ENCODE data around the gene LPP.
A peak's percentile ranks its signal among the peaks of the same experiment; 100 is the strongest.

LPP gene

DNA sequence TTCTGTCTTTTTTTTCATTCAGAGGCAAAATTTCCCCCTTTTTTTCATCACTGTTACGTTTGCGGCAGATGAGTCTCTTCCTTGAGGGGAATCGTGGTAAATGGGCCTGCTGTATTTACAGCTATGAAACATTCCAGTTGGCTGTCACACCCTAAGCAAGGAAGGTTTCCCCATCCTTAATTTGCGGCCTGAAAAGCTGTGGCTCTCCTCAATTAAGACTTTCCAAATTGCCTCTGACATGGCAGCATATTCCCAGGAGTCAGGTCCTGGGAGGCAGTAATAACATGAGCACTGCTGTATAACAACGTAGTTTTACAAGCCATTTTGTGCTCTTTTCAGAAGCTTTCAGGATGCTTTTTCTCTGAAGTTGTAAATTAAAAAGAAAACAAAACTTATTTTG, 420.9 kb downstream of the LPP start:
- H3K36me3 Mint-ChIP-seq: peaks cover 6% of the 10 kb centered on the region
- no peak overlapping the region for H3K27ac Mint-ChIP-seq
- H3K4me1 Mint-ChIP-seq (ENCODE audit: low read depth): no peaks in the 10 kb centered on the region
- H3K9me3 Mint-ChIP-seq (ENCODE audit: low read depth): no peaks in the 10 kb centered on the region
- no peaks in the 10 kb centered on the region for H3K27me3 Mint-ChIP-seq
- H3K4me3 Mint-ChIP-seq: no peak overlapping the region

DNA sequence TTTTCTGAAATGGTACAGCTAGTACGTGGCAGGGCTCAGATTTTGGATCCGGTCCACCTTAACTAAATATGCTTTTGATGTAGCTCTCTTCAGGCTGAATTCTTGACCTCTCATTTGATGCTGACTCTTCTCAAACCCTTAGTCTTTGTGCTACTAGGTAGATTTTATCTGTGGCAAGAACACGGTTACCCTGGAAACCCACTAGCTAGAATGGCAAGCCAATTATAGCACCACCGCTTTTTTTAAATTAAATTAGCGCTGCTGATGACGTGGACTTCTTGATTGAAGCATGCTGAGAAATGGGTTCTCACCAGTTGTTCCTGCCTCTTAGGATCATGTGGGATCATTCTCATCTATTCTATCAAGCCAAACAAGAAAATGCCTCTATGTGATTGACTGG, 421.5 kb downstream of the LPP start:
- H3K9me3 Mint-ChIP-seq (ENCODE audit: low read depth): no peaks in the 10 kb centered on the region
- peaks cover 6% of the 10 kb centered on the region for H3K36me3 Mint-ChIP-seq
- H3K4me1 Mint-ChIP-seq (ENCODE audit: low read depth): peaks cover 3% of the 10 kb centered on the region
- H3K27ac Mint-ChIP-seq: no peak overlapping the region
- H3K27me3 Mint-ChIP-seq: no peaks in the 10 kb centered on the region
- no peak overlapping the region for H3K4me3 Mint-ChIP-seq

DNA sequence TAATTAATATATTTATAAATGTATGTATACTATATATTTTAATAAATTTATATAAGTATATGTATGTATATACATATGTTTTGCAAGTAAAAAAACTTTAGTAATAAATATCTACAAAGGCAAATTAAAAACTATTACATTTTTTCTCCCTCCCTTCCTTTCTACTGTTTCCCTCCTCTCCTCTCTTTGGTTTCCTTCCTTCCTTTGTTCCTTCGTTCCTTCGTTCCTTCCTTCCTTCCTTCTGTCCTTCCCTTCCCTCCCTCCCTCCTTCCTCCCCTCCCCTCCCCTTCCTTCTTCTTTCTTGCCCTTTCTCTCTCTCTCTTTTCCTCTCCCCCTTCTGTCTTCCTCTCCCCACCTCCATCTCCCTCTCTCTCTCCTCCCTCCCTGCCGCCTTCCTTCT, 423.6 kb downstream of the LPP start:
- peaks cover 6% of the 10 kb centered on the region for H3K36me3 Mint-ChIP-seq
- no peaks in the 10 kb centered on the region for H3K27me3 Mint-ChIP-seq
- no peak overlapping the region for H3K27ac Mint-ChIP-seq
- no peaks in the 10 kb centered on the region for H3K9me3 Mint-ChIP-seq (ENCODE audit: low read depth)
- H3K4me3 Mint-ChIP-seq: no peak overlapping the region
- peaks cover 4% of the 10 kb centered on the region for H3K4me1 Mint-ChIP-seq (ENCODE audit: low read depth)

DNA sequence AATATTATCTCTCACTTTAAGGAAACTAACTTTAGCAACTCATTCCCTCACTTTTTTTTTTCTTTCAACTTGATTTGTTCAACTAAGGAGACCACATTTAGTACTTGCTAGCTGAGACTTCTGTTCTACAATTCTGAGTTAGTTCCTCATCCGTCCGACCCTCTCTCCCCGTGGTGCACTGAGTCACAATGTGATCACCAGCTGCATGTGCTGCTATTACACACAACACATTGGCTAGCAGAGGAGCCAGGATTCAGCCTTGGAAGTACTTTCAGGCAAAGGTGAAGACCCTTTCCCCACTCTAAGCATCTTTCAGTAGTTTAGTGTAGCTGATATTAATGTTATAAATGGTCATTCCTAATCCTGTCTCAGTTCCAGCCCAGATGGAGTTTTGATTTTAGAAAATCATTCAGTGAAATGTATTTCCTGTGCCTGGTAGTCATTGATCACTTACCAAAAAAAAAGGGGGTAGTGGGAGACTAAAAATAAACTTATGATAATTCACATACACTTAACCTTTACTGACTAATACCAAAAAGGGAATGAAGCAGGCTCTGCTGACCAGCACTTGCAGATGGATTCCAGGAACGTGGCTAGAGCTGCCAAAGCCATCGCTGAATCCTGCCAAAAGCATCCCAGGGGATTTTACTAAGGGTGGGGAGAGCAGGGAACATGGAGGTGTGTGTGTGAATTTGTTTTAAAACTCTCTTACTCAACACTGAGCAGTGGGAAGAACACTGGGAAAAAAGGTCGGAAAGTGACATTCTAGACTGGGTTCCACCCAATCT, 424.8 kb downstream of the LPP start:
- H3K27me3 Mint-ChIP-seq: no peaks in the 10 kb centered on the region
- H3K9me3 Mint-ChIP-seq (ENCODE audit: low read depth): no peaks in the 10 kb centered on the region
- peaks cover 6% of the 10 kb centered on the region for H3K36me3 Mint-ChIP-seq
- peaks cover 4% of the 10 kb centered on the region for H3K4me1 Mint-ChIP-seq (ENCODE audit: low read depth)
- peak overlapping the region; percentile 4 for H3K27ac Mint-ChIP-seq
- no peak overlapping the region for H3K4me3 Mint-ChIP-seq

GRCh38 chr3:188580223-188580622, 426.3 kb downstream of the LPP start:
- H3K4me3 Mint-ChIP-seq: no peak overlapping the region
- peaks cover 11% of the 10 kb centered on the region for H3K4me1 Mint-ChIP-seq (ENCODE audit: low read depth)
- no peaks in the 10 kb centered on the region for H3K27me3 Mint-ChIP-seq

GRCh38 chr3:188580659-188581058, 426.7 kb downstream of the LPP start:
- peak overlapping the region; percentile 43 for H3K27ac Mint-ChIP-seq
- H3K9me3 Mint-ChIP-seq (ENCODE audit: low read depth): no peaks in the 10 kb centered on the region
- no peak overlapping the region for H3K4me3 Mint-ChIP-seq

More at GRCh38 chr3:188580223-188580622, 426.3 kb downstream of the LPP start:
- Mint-ChIP-seq H3K27ac (no peak overlapping the region), H3K9me3 (ENCODE audit: low read depth) (no peaks in the 10 kb centered on the region), H3K36me3 (peaks cover 6% of the 10 kb centered on the region)

DNA sequence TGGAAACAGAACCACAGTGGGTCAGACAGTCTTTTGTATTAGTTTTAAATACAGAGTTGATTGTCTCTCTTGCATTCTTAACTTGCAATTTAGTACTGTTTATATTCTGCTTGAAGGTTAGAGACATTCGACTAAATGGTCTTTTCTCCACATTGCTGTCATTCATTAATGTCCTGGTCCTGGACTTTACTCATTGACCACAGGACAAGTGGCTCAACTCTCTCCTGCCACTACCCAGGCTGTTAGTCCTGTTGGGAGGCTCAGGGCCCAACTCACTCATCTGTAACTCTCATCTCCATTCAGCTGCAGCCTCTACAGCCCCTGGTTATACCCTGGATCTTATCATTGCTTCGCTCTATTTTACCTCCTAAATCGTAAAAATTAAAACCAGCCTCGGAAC, 427.4 kb downstream of the LPP start:
- H3K9me3 Mint-ChIP-seq (ENCODE audit: low read depth): no peaks in the 10 kb centered on the region
- H3K4me1 Mint-ChIP-seq (ENCODE audit: low read depth): peaks cover 17% of the 10 kb centered on the region
- no peaks in the 10 kb centered on the region for H3K27me3 Mint-ChIP-seq
- no peak overlapping the region for H3K27ac Mint-ChIP-seq
- peaks cover 3% of the 10 kb centered on the region for H3K36me3 Mint-ChIP-seq
- no peak overlapping the region for H3K4me3 Mint-ChIP-seq

More at GRCh38 chr3:188580659-188581058, 426.7 kb downstream of the LPP start:
- peaks cover 13% of the 10 kb centered on the region for H3K4me1 Mint-ChIP-seq (ENCODE audit: low read depth)
- H3K27me3 Mint-ChIP-seq: no peaks in the 10 kb centered on the region
- peaks cover 3% of the 10 kb centered on the region for H3K36me3 Mint-ChIP-seq

DNA sequence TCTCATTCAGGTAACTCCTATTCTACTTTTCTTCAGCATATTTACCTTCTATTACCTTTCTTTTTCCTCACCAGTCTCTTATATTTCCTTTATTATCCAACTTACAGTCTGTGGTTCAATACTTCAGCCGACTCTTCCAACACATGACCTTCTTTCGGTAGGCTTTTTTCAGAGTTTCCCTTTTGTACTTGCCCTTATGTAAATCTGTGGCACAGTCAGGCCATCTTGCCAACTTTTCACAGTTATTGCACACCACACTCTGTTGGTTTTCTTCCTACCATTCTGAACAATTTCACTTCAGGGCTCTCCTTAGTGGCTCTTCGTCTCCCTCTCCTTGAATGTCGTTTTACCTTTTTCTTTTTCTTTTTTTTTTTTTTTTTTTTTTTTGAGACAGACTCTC, 427.8 kb downstream of the LPP start:
- H3K4me3 Mint-ChIP-seq: no peak overlapping the region
- no peak overlapping the region for H3K27ac Mint-ChIP-seq
- H3K27me3 Mint-ChIP-seq: no peaks in the 10 kb centered on the region
- H3K9me3 Mint-ChIP-seq (ENCODE audit: low read depth): no peaks in the 10 kb centered on the region
- peaks cover 17% of the 10 kb centered on the region for H3K4me1 Mint-ChIP-seq (ENCODE audit: low read depth)
- peaks cover 3% of the 10 kb centered on the region for H3K36me3 Mint-ChIP-seq

DNA sequence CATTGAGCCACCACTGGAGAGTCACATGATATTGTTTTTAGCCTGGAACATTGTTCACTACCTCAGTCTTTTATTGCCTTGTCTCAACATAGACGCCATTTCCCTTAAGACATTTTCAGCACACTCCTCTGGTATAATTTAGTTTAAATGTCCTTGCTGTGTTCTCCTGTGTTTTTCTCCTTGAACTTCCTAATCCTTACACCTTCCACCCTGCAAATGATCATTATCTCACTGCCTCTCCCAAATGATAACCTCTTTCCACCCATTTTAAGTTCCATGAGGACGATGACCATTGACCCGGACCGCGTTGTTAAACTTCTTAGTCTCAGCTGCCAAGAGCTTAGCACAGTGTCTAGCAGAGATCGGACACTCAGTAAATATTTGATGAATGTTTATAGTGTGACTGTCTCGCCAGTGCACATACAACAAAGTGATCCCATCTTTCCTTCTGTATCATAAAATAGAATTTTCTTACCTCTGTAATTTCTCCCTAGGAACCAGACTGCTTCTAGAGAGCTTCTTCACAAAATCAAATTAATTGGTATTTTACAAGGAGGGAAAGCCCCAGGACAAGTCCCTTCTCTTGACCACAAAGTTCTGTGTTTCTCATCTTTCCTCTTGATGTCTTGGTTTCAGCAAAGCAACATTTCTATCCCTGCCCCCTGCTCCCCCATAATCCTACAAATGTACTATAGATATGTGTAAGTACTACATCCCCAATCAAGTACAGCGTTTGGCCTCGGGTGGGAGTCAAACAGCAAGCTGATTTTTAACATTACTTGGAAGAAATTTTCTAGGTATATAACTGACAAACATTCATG, 429.6 kb downstream of the LPP start:
- H3K27ac Mint-ChIP-seq: no peak overlapping the region
- H3K27me3 Mint-ChIP-seq: no peaks in the 10 kb centered on the region
- H3K36me3 Mint-ChIP-seq: peaks cover 3% of the 10 kb centered on the region
- no peak overlapping the region for H3K4me3 Mint-ChIP-seq
- H3K9me3 Mint-ChIP-seq (ENCODE audit: low read depth): no peaks in the 10 kb centered on the region
- H3K4me1 Mint-ChIP-seq (ENCODE audit: low read depth): peaks cover 17% of the 10 kb centered on the region

DNA sequence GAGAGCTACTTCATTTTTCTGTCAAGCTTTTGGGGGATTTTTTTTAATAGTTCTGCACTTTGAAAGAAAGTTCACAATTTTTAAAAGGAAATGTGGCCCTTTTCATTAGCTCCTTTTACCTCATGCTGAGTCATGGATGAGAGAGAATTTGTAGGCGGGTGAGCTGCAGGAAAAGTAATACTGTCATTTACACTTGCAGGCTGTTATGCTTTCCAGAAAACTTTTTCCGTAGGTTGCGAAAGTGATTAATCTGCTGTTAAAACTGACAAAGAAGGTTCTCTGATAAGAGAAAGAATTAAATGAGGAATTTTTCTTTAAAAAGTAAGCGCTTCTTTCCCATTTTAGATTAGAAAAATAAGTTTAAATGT, 430.2 kb downstream of the LPP start:
- no peak overlapping the region for H3K4me3 Mint-ChIP-seq
- no peaks in the 10 kb centered on the region for H3K27me3 Mint-ChIP-seq
- no peaks in the 10 kb centered on the region for H3K36me3 Mint-ChIP-seq
- H3K9me3 Mint-ChIP-seq (ENCODE audit: low read depth): no peaks in the 10 kb centered on the region
- peaks cover 17% of the 10 kb centered on the region for H3K4me1 Mint-ChIP-seq (ENCODE audit: low read depth)
- no peak overlapping the region for H3K27ac Mint-ChIP-seq

GRCh38 chr3:188584958-188585689, 431.2 kb downstream of the LPP start:
- H3K4me3 Mint-ChIP-seq: peak overlapping the region; percentile 73
- H3K9me3 Mint-ChIP-seq (ENCODE audit: low read depth): no peaks in the 10 kb centered on the region
- H3K27ac Mint-ChIP-seq: no peak overlapping the region

GRCh38 chr3:188589071-188589470, 435.1 kb downstream of the LPP start:
- Mint-ChIP-seq H3K4me3 (no peak overlapping the region), H3K27me3 (no peaks in the 10 kb centered on the region), H3K9me3 (ENCODE audit: low read depth) (no peaks in the 10 kb centered on the region), H3K36me3 (no peaks in the 10 kb centered on the region), H3K27ac (no peak overlapping the region), H3K4me1 (ENCODE audit: low read depth) (peaks cover 14% of the 10 kb centered on the region)

More at GRCh38 chr3:188584958-188585689, 431.2 kb downstream of the LPP start:
- Mint-ChIP-seq H3K4me1 (ENCODE audit: low read depth) (peaks cover 17% of the 10 kb centered on the region), H3K27me3 (no peaks in the 10 kb centered on the region), H3K36me3 (no peaks in the 10 kb centered on the region)

DNA sequence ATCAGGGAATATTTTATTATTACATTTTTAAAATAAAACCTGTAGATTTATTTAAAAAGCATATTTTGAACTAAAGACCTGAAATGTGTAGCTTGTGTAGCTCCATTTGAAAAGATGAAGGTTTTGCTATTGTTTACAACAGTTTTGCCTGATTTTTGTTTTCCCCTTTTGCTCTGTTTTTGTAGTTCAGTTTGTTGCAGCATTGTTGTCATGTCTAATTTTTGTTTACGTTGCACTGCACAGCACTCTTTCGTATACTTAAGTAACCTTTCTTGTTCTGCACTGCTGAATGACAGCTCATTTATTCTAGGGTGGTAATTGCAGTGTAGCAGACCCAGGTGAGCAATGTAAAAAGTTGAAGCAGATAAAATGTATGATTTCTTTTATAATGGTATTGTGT, 435.8 kb downstream of the LPP start:
- H3K4me3 Mint-ChIP-seq: no peak overlapping the region
- H3K27ac Mint-ChIP-seq: no peak overlapping the region
- H3K9me3 Mint-ChIP-seq (ENCODE audit: low read depth): no peaks in the 10 kb centered on the region
- no peaks in the 10 kb centered on the region for H3K27me3 Mint-ChIP-seq
- peaks cover 10% of the 10 kb centered on the region for H3K4me1 Mint-ChIP-seq (ENCODE audit: low read depth)
- H3K36me3 Mint-ChIP-seq: no peaks in the 10 kb centered on the region

- no peak overlapping the region for H3K27ac Mint-ChIP-seq
- H3K9me3 Mint-ChIP-seq (ENCODE audit: low read depth): no peaks in the 10 kb centered on the region
- no peak overlapping the region for H3K4me3 Mint-ChIP-seq
- no peaks in the 10 kb centered on the region for H3K27me3 Mint-ChIP-seq
- H3K4me1 Mint-ChIP-seq (ENCODE audit: low read depth): peaks cover 4% of the 10 kb centered on the region
- no peaks in the 10 kb centered on the region for H3K36me3 Mint-ChIP-seq
Observed at GRCh38 chr3:188590557-188590956, 436.6 kb downstream of the LPP start.

- no peaks in the 10 kb centered on the region for H3K27me3 Mint-ChIP-seq
- H3K9me3 Mint-ChIP-seq (ENCODE audit: low read depth): no peaks in the 10 kb centered on the region
- no peak overlapping the region for H3K4me3 Mint-ChIP-seq
- H3K36me3 Mint-ChIP-seq: peaks cover 5% of the 10 kb centered on the region
- no peaks in the 10 kb centered on the region for H3K4me1 Mint-ChIP-seq (ENCODE audit: low read depth)
- no peak overlapping the region for H3K27ac Mint-ChIP-seq
Observed at GRCh38 chr3:188594139-188594538, 440.2 kb downstream of the LPP start.
